ENCODE data around the gene LIPT1.
A peak's percentile ranks its signal among the peaks of the same experiment; 100 is the strongest.
"Not testable (repeated sequence)": the region's sequence is repeated elsewhere in the genome, so short reads cannot be mapped to it uniquely, and the experiment has no call there.

The LIPT1 gene

GRCh38 chr2:99154643-99155536, at the start of gene LIPT1, which contains the start of gene TSGA10:
TSS of gene LIPT1 (plus strand) at chr2:99154967. CDS start at chr2:99161958, 6,991 bp downstream.
TSS of gene TSGA10 (minus strand) at chr2:99154942. CDS start at chr2:99109439, 45,503 bp downstream.
- peak; percentile 96 for DNase-seq

- no peak for DNase-seq
Measured at GRCh38 chr2:99106913-99107312, 47.9 kb upstream of the LIPT1 start.

DNA sequence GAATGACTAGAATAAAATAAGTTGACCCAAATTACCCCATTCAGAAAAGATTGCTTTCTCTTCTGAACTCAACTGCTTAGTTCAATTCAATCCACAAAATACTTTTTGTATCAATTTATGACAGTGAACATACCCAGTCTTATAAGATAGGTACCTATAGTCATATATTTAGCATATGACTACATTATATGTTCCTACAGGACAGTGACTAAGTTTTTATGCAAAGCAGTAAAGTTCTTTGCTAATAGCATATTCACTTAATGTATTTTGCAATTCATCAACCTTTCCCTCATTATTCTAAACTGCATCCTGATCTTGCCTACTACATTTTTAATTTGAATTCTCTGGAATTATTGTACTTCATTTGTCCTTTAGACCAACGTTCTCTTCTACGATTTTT, 43.5 kb upstream of the LIPT1 start:
- DNase-seq = no peak

- DNase-seq = no peak
Measured at GRCh38 chr2:99111945-99112344, 42.8 kb upstream of the LIPT1 start.

- DNase-seq = no peak
Measured at GRCh38 chr2:99112617-99113016, 42.1 kb upstream of the LIPT1 start.

DNA sequence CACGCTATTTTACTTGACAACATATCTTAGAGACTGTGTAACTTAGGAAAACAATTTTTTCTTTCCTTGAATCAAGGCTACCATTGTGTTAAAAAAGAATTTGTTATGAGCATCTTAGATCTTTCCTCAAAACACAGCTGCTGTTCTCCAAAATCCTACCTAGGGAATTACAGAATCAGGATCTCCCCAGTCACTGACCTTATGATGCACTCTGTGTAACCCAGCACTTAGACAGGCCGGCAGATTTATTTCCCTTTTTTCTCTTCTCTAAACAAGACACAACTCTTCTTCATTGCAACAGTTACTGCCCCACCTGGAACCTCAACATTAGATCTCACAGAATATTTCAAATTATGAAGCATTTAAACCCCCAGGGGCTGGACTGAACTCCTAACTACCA, 26.8 kb upstream of the LIPT1 start:
- DNase-seq = no peak

- DNase-seq = not testable (repeated sequence)
Measured at GRCh38 chr2:99135044-99135556, 19.7 kb upstream of the LIPT1 start.

DNA sequence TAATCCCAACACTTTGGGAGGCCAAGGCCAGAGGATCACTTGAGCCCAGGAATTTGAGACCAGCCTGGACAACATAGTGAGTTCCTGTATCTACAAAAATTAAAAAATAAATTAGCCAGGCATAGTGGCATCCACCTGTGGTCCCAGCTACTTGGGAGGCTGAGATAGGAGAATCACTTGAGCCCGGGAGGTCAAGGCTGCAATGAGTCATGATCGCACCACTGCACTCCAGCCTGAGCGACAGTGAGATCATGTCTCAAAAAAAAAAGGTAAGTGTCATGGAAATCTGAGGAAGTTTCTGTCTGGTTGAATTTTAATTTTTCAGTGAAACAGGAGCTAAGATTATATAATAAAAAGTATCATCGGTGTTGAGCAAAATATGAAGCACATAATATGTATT, 15.8 kb upstream of the LIPT1 start:
- no peak for DNase-seq

- DNase-seq = no peak
Measured at GRCh38 chr2:99140056-99140859, 14.5 kb upstream of the LIPT1 start.

DNA sequence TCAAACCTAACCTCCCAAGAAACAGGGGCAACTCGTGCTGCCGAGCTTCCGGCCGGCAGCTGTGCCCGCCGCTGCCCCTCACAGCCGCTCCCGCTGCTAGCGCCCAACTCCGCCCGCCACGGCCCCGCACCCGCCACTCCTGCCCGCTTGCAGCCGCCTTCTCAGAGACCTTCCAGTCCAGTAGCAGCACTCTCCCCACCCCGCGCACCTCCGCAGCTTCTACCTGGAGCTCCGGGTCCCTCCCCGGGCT, 14.0 kb upstream of the LIPT1 start:
- DNase-seq = peak; percentile 72

DNA sequence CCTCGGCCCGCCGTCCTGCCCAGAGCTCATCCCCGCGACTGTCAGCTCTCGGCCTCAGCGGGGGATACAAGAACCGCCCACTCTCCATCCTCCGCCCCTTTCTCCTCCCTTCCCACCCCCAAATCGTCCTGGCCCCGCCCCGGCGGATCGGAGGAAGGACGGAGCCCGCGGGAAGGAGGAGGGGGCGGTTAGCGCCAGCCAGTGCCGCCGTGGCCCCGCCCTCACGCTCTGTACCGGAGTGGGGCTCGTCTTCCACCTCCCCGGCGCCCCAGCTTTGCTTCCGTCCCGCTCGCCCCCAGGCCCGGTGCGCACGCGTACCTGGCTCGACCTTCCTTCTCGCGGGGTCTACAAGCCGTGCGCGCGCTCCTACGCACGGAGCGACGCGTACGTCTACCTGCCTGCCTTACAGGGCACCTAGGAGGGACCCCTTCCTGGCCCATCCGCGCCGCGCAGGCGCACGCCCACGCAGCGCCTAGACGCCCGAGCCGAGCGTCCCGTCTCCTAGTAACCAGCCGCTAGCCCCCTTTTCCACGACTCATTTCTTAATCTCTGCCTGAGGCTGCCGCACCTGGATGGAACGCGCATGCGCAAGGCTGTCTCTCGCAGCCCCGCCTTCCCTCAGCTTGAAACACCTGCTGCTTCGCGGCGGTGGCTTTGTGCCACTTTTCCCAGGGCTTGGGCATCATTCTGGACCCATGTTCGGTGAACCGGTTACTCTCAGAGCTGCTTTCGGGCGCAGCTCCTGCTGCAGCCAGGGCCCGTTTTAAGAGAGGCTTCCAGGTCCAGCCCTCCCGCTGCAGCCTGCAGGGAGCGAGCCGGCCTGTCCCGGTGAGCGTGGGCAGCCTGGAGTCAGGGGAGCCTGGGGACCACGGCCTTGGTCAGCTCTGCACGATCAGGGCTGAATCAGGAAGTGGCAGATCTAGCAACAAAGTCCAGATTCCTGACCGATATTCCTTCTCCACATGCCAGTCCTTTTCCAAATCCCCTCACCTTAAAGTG, 13.4 kb upstream of the LIPT1 start, which contains the start of gene C2orf15:
C2orf15 (plus strand) TSS at position 598 of the 999 bp plus-strand sequence. CDS start 8,852 bp downstream, outside the sequence.
- peak; percentile 98 for DNase-seq

GRCh38 chr2:99150706-99151105, 4.1 kb upstream of the LIPT1 start:
- DNase-seq = no peak

- DNase-seq = no peak
Measured at GRCh38 chr2:99152199-99152895, 2.4 kb upstream of the LIPT1 start.

- no peak for DNase-seq
Measured at GRCh38 chr2:99153921-99154604, 704 bp upstream of the LIPT1 start.

DNA sequence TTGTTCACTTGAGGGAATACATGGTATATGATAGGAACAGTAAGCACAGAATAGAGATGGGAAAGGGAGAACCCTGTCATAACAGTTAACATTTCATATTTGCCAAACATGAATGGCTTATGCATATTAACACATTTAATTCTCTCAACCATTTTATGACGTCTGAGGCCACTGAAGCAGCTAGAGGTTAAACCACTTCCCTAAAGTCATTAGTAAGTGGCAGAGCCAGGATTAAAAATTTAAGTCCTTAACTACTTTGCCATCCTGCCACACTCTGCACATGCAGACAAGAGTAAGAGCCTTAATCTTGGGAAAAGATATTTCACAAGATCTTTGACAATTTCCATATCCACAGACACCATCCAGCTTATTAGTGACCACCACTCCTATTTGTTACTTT, 2.1 kb downstream of the LIPT1 start:
- DNase-seq = peak; percentile 19

DNA sequence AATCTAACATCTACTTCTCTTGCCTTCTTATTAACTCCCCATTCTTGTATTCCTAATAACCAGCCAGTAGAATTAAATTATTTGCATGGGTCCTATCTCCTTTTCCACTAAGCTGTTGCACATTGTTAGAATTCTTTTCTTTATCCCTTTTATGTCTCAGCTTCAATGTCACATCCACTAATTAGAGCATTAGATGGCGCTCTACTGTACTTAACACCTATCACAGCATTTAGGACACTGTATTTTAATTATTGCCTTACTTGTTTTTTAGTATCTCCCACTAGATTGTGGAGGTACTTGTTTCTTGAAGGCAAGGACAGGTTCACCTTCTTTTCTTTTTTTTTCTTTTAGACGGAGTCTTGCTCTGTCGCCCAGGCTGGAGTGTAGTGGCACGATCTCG, 3.8 kb downstream of the LIPT1 start:
- DNase-seq = no peak

DNA sequence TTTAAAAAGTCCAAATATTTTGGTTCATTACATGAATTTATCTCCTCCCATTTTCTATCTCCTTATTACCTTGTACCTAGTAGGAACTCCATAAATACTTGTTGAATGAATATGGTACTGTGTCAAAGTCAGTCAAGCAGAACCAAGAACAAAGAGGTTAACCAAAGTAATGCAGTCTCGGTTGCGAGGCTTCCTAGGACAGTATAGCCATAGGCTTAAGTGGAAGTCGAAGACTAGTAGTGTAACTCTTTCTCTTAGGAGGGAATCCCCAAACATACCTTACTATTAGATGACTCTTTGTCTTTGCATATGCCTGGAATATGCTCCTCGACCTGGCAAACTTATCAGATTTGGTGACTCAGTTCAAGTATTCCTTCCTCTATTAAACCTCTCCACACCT, 4.8 kb downstream of the LIPT1 start:
- no peak for DNase-seq

DNA sequence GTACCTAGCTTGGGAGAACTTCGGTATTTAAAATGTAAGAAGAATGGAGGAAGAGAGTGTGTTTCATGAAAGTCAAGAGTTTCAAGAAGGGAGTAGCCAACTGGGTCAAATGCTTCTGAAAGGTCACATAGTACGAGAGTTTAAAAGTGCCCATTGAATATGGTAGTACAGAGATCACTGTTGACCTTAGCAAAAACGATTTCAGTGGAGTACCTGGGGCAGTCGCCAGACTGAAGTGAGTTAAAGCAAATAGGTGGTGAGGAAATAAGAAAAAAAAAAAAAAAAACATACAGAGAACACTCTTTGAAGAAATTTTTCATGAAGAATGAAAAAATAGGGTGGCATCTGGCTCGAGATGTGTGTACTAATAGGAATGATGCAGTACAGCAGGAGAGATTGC, 11.5 kb downstream of the LIPT1 start:
- no peak for DNase-seq

DNA sequence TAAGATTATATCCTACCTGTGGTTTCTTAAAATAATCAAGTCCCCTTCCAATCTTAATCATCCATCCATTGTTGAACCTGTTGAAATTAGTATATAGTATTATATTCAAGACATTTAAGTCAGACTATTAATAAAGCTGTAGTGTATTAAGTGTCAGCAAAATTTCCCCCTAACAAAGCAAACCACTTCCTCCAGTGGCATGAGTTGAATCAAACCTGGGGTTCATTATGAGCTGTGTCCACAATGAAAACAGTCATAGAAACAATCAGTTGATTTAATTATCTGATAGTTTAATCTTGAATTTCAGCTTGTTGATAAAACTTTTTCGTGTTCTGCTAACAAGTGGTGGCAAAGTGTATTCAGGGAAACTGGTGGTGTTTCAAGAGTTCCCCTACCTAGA, 14.8 kb downstream of the LIPT1 start:
- DNase-seq = no peak

GRCh38 chr2:99171377-99172140, 16.8 kb downstream of the LIPT1 start:
- no peak for DNase-seq
